OCI-LY1 (cell line): ENCODE results near the gene MGA.

ENCODE experiments used
- EZH2 ChIP-seq: fragments of 200-600 bp; sonication (generic), shearing (Covaris generic); IDR thresholded peaks from 2 replicates; pipeline ENCODE4 v1.8.0; 2017; ENCODE audit warnings: borderline replicate concordance, mixed run types, mild to moderate bottlenecking, antibody characterized with exemption, low read length, moderate library complexity, mixed read lengths
- TF ChIP-seq, protein P1 (sequence below): fragments of 200-600 bp; sonication (generic), shearing (Covaris generic); IDR thresholded peaks from 2 replicates; pipeline ENCODE4 v1.5.1; 2017; ENCODE audit warnings: mild to moderate bottlenecking, antibody characterized with exemption, low read length, moderate library complexity, mixed read lengths

GRCh38 chr15:41797201-41797944 is 137.2 kb downstream of the MGA start:
- TF ChIP-seq, protein P1, sequence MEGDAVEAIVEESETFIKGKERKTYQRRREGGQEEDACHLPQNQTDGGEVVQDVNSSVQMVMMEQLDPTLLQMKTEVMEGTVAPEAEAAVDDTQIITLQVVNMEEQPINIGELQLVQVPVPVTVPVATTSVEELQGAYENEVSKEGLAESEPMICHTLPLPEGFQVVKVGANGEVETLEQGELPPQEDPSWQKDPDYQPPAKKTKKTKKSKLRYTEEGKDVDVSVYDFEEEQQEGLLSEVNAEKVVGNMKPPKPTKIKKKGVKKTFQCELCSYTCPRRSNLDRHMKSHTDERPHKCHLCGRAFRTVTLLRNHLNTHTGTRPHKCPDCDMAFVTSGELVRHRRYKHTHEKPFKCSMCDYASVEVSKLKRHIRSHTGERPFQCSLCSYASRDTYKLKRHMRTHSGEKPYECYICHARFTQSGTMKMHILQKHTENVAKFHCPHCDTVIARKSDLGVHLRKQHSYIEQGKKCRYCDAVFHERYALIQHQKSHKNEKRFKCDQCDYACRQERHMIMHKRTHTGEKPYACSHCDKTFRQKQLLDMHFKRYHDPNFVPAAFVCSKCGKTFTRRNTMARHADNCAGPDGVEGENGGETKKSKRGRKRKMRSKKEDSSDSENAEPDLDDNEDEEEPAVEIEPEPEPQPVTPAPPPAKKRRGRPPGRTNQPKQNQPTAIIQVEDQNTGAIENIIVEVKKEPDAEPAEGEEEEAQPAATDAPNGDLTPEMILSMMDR: no peak
- no peak for TF ChIP-seq EZH2
